Activated CD4-positive, alpha-beta memory T cell treated with anti-CD3 and anti-CD28 coated beads for 36 hours (primary cell): ENCODE results near the gene RREB1. TPM values are rescaled to one million over a fixed set of nuclear protein-coding genes. Genes with fewer than 3 reads are reported as not detected.

Experiments
- CTCF ChIA-PET: fragments of 350-600 bp; sonication (Branson Sonifier 250); formaldehyde crosslinking; loops from one replicate; lab custom pipeline; 2021; ENCODE audit warnings: antibody characterized with exemption, inconsistent platforms; lab: Charles Lee
- POLR2A ChIA-PET: fragments of 350-600 bp; sonication (Branson Sonifier 250); formaldehyde crosslinking; loops from one replicate; lab custom pipeline; 2021; ENCODE audit warnings: antibody characterized with exemption; lab: Charles Lee
- DNase-seq: peaks from one replicate; pipeline ENCODE4 v3.0.0-alpha.2; 2020
- H3K27ac Mint-ChIP-seq: one replicate; pipeline ENCODE4 v1.8.0; 2021; ENCODE audit warnings: mixed read lengths
- H3K27me3 Mint-ChIP-seq: one replicate; pipeline ENCODE4 v1.8.0; 2021; ENCODE audit warnings: mixed read lengths
- H3K36me3 Mint-ChIP-seq: one replicate; pipeline ENCODE4 v1.8.0; 2021; ENCODE audit warnings: mixed read lengths
- H3K4me1 Mint-ChIP-seq: one replicate; pipeline ENCODE4 v1.8.0; 2021; ENCODE audit warnings: low read depth, mixed read lengths
- H3K4me3 Mint-ChIP-seq: one replicate; pipeline ENCODE4 v1.8.0; 2021; ENCODE audit warnings: mild to moderate bottlenecking, mixed read lengths
- H3K9me3 Mint-ChIP-seq: one replicate; pipeline ENCODE4 v1.8.0; 2021; ENCODE audit warnings: mixed read lengths
- intact Hi-C: fragments of 100-400 bp; cut with micrococcal nuclease; formaldehyde crosslinking; loops from one replicate; pipeline ENCODE4 v1.15.1; 2023
- total RNA-seq, 2 experiments: library from RNA; stranded (reverse); gene quantifications; one replicate each; pipeline ENCODE4 v1.2.3, GENCODE V29; 2021

Gene RREB1
- total RNA-seq, 2 experiments from 2014 or later: 13.0 to 13.5 TPM

DNA sequence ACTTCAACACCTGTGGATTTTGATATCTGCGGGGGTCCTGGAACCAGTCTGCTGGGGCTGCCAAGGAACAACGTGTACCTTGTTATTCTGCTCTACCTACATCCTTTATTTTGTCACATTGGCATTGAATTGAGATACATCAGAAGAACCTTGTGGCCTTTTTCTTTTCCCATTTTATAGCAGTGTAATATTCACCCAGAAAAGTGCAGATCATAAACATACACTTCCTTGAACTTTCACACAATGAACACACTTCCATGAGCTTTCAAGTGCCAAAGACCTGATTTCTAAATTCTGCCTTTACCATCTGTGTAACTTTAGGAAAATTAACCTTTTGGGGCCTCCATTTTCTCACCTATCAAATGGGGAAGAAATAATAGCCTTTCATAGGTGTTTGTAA, 29.9 kb upstream of the RREB1 start:
- no peaks in the 10 kb centered on the region for H3K36me3 Mint-ChIP-seq

DNA sequence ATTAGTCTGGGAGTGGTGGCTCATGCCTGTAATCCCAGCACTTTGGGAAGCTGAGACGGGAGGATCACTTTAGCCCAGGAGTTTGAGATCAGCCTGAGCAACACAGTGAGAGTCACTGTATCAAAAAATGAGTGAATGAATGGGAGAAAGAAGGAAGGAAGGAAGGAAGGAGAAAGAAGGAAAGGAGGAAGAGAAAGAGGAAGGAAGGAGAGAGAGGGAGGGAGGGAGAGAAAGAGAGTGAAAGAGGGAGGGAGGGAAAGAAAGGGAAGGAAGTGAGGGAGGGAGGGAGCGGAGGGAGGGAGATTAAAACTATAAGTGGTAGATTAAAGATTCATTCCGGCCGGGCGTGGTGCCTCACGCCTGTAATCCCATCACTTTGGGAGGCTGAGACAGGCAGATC, 28.9 kb upstream of the RREB1 start:
- ChIA-PET CTCF (no interaction called here), POLR2A (no interaction called here)
- H3K27ac Mint-ChIP-seq: no peak overlapping the region
- intact Hi-C loops: no loop called here
- peaks cover 15% of the 10 kb centered on the region for H3K27me3 Mint-ChIP-seq
- H3K4me3 Mint-ChIP-seq: no peak overlapping the region
- no peak for DNase-seq
- no peaks in the 10 kb centered on the region for H3K9me3 Mint-ChIP-seq
- peaks cover 5% of the 10 kb centered on the region for H3K4me1 Mint-ChIP-seq
- no peaks in the 10 kb centered on the region for H3K36me3 Mint-ChIP-seq

More for the DNA sequence above, 29.9 kb upstream of the RREB1 start:
- Mint-ChIP-seq H3K4me3 (no peak overlapping the region), H3K4me1 (peaks cover 14% of the 10 kb centered on the region), H3K9me3 (no peaks in the 10 kb centered on the region), H3K27ac (no peak overlapping the region), H3K27me3 (peaks cover 15% of the 10 kb centered on the region)
- intact Hi-C loops: no loop called here
- DNase-seq: no peak
- ChIA-PET CTCF (interaction anchor here (1.5 kb wide), 1 partner anchor 9 kb away, joined by 5 read pairs; no protein-coding TSS in a partner anchor), POLR2A (no interaction called here)

DNA sequence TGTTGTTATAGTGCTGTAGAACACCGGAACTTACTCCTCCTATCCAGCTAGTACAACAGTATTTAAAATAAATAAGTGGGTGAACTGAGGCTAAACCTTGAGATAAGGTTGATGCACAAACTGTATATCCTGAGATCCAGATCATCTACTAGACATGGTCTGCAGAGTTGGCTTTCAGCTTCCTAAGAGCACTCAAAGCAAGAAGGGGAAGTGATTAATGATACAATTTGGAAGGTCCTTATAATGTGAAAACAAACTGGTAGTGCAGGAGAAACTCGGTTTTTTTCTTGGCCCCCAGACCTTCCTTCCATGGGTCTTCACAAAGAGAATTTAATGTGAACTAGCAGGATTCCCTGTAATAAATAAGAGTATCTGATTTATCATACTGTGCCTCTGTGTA, 27.4 kb upstream of the RREB1 start:
- H3K9me3 Mint-ChIP-seq: no peaks in the 10 kb centered on the region
- DNase-seq: no peak
- peaks cover 1% of the 10 kb centered on the region for H3K36me3 Mint-ChIP-seq
- H3K4me3 Mint-ChIP-seq: no peak overlapping the region
- no peak overlapping the region for H3K27ac Mint-ChIP-seq
- no peaks in the 10 kb centered on the region for H3K4me1 Mint-ChIP-seq
- peaks cover 17% of the 10 kb centered on the region for H3K27me3 Mint-ChIP-seq
- intact Hi-C loops: no loop called here
- CTCF ChIA-PET: no interaction called here
- POLR2A ChIA-PET: no interaction called here

DNA sequence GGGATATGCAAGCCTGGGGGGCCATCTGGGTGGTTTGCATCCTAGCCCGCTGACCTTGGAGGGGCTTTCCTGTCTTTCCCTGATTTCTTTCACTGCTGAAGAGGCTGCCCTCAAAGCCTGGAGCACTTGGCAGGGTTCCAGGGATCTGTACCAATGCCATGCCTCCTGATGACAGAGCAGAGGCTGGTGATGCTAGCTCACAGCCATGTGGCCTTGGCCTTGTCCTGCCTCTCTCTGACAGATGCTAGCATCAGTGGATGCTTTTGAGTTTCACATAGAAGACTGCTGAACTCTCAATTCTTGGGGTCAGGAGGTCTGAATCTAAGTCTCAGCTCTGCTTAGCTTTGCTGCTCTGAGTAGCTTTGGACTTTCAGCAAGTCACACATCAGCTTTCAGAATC, 21.9 kb upstream of the RREB1 start:
- Mint-ChIP-seq H3K9me3 (no peaks in the 10 kb centered on the region), H3K27me3 (peaks cover 5% of the 10 kb centered on the region), H3K4me3 (no peak overlapping the region), H3K4me1 (peaks cover 28% of the 10 kb centered on the region), H3K27ac (no peak overlapping the region), H3K36me3 (peaks cover 1% of the 10 kb centered on the region)
- ChIA-PET CTCF (interaction anchor here (0.8 to 2.1 kb wide), 7 partner anchors 9 to 409 kb away, joined by 3 to 8 read pairs (median 3); no protein-coding TSS in a partner anchor), POLR2A (interaction anchor here (2.6 to 3.1 kb wide), 3 partner anchors 12 to 24 kb away, joined by 9 to 17 read pairs (median 13); partner anchors contain the start of gene RREB1)
- intact Hi-C loops: loop anchor here (2.0 kb wide), 3 partner anchors 167 to 401 kb away; no protein-coding TSS in a partner anchor
- peak; percentile 22 for DNase-seq

DNA sequence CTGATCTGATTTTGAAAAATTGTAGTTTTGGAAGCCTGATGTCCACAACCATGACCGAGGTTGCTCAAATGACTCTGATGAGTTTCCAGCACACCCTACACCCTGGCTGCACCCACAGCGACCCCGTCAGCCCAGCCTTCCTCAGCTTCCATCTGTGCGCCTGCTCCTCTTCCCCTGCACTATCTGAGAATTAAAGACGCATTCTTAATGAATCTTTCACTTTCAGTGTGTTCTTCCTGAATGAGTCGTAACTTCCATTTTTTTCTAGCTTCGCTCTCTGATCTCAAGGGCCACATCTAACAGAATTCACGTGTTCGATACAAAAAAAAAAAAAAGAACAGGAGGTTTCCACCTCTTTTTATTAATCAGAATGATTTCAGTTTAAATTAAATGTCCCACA, 21.3 kb upstream of the RREB1 start:
- H3K4me1 Mint-ChIP-seq: peaks cover 28% of the 10 kb centered on the region
- H3K36me3 Mint-ChIP-seq: peaks cover 1% of the 10 kb centered on the region
- intact Hi-C loops: loop anchor here (2.0 kb wide), 3 partner anchors 168 to 402 kb away; no protein-coding TSS in a partner anchor
- DNase-seq: peak; percentile 57
- H3K27me3 Mint-ChIP-seq: peaks cover 5% of the 10 kb centered on the region
- no peak overlapping the region for H3K27ac Mint-ChIP-seq
- no peaks in the 10 kb centered on the region for H3K9me3 Mint-ChIP-seq
- ChIA-PET CTCF (interaction anchor here (0.6 to 2.1 kb wide), 14 partner anchors 9 to 410 kb away, joined by 3 to 8 read pairs (median 4); no protein-coding TSS in a partner anchor), POLR2A (interaction anchor here (1.4 to 3.1 kb wide), 5 partner anchors 13 to 67 kb away, joined by 3 to 17 read pairs (median 9); partner anchors contain the start of gene RREB1)
- peak overlapping the region; percentile 21 for H3K4me3 Mint-ChIP-seq

- CTCF ChIA-PET: interaction anchor here (0.6 to 2.1 kb wide), 16 partner anchors 9 to 410 kb away, joined by 3 to 8 read pairs (median 4); partner anchors contain the start of gene RREB1
- Mint-ChIP-seq H3K4me1 (peaks cover 28% of the 10 kb centered on the region), H3K27ac (no peak overlapping the region), H3K27me3 (peaks cover 4% of the 10 kb centered on the region), H3K36me3 (peaks cover 1% of the 10 kb centered on the region), H3K9me3 (no peaks in the 10 kb centered on the region), H3K4me3 (peak overlapping the region; percentile 21)
- intact Hi-C loops: loop anchor here (1.0 to 2.0 kb wide), 5 partner anchors 13 to 402 kb away; partner anchors contain the start of gene RREB1
- POLR2A ChIA-PET: interaction anchor here (1.4 to 3.1 kb wide), 5 partner anchors 13 to 67 kb away, joined by 3 to 17 read pairs (median 9); partner anchors contain the start of gene RREB1
- no peak for DNase-seq
Observed at GRCh38 chr6:7087066-7087465, 20.7 kb upstream of the RREB1 start.

- DNase-seq: peak; percentile 68
- Mint-ChIP-seq H3K4me1 (peaks cover 28% of the 10 kb centered on the region), H3K36me3 (peaks cover 1% of the 10 kb centered on the region), H3K9me3 (no peaks in the 10 kb centered on the region), H3K27ac (no peak overlapping the region), H3K4me3 (peak overlapping the region; percentile 21), H3K27me3 (peaks cover 4% of the 10 kb centered on the region)
- CTCF ChIA-PET: interaction anchor here (1.0 to 2.1 kb wide), 13 partner anchors 9 to 411 kb away, joined by 3 to 8 read pairs (median 6); partner anchors contain the start of gene RREB1
- POLR2A ChIA-PET: interaction anchor here (1.4 to 3.1 kb wide), 5 partner anchors 14 to 66 kb away, joined by 3 to 17 read pairs (median 9); partner anchors contain the start of gene RREB1
- intact Hi-C loops: loop anchor here (1.0 to 2.0 kb wide), 5 partner anchors 13 to 403 kb away; partner anchors contain the start of gene RREB1
Observed at GRCh38 chr6:7087491-7087979, 20.2 kb upstream of the RREB1 start.

DNA sequence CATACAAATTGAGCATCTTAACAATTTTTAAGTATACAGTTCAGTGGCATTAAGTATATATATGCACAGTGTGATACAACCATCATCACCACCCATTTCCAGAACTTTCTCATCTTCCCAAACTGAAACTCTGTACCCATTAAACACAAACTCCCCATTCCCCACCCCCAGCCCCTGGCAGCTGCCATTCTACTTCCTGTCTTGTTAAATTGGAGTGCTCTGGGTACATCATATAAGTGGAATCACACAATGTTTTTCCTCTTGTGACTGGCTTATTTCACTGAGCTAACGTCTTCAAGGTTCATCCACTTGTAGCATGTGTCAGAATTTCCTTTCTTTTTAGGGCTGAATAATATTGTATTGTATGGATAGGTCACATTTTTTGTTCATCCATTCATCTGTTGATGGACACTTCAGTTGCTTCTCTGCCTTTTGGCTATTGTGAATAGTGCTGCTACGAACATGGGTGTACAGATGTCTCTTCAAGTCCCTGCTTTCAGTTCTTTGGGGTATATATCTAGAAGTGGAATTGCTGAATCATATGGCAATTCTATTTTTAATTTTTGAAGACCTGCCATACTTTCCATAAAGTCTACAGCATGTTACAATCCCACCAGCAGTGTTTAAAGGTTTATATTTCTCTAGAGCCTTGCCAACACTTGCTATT, 19.6 kb upstream of the RREB1 start:
- no peak overlapping the region for H3K27ac Mint-ChIP-seq
- peak; percentile 36 for DNase-seq
- ChIA-PET POLR2A (interaction anchor here (1.4 to 3.1 kb wide), 5 partner anchors 14 to 66 kb away, joined by 3 to 17 read pairs (median 9); partner anchors contain the start of gene RREB1), CTCF (interaction anchor here (1.0 to 2.1 kb wide), 8 partner anchors 15 to 411 kb away, joined by 3 to 8 read pairs (median 6); partner anchors contain the start of gene RREB1)
- H3K36me3 Mint-ChIP-seq: peaks cover 1% of the 10 kb centered on the region
- H3K27me3 Mint-ChIP-seq: peaks cover 4% of the 10 kb centered on the region
- H3K4me1 Mint-ChIP-seq: peaks cover 28% of the 10 kb centered on the region
- intact Hi-C loops: no loop called here
- no peak overlapping the region for H3K4me3 Mint-ChIP-seq
- no peaks in the 10 kb centered on the region for H3K9me3 Mint-ChIP-seq

DNA sequence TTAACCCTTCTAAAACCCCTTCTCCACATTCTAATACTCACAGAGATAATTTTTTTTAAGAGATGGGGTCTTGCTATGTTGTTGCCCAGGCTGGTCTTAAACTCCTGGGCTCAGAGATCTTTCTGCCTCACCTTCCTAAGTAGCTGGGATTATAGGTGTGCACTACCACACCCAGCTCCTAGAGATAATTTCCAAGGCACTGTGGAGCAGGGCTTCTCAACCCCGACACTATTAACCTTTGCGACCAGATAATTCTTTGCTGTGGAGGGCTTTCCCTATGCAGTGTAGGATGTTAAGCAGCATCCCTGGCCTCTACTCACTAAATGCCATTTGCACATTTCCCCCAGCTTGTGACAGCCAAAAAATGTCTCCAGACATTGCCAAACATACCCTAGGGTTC, 8.8 kb upstream of the RREB1 start:
- CTCF ChIA-PET: interaction anchor here (1.0 kb wide), 1 partner anchor 340 kb away, joined by 3 read pairs; no protein-coding TSS in a partner anchor
- no peak for DNase-seq
- no peak overlapping the region for H3K4me3 Mint-ChIP-seq
- H3K27me3 Mint-ChIP-seq: peaks cover 3% of the 10 kb centered on the region
- no peaks in the 10 kb centered on the region for H3K9me3 Mint-ChIP-seq
- H3K27ac Mint-ChIP-seq: no peak overlapping the region
- H3K4me1 Mint-ChIP-seq: no peaks in the 10 kb centered on the region
- H3K36me3 Mint-ChIP-seq: no peaks in the 10 kb centered on the region
- POLR2A ChIA-PET: no interaction called here
- intact Hi-C loops: no loop called here

DNA sequence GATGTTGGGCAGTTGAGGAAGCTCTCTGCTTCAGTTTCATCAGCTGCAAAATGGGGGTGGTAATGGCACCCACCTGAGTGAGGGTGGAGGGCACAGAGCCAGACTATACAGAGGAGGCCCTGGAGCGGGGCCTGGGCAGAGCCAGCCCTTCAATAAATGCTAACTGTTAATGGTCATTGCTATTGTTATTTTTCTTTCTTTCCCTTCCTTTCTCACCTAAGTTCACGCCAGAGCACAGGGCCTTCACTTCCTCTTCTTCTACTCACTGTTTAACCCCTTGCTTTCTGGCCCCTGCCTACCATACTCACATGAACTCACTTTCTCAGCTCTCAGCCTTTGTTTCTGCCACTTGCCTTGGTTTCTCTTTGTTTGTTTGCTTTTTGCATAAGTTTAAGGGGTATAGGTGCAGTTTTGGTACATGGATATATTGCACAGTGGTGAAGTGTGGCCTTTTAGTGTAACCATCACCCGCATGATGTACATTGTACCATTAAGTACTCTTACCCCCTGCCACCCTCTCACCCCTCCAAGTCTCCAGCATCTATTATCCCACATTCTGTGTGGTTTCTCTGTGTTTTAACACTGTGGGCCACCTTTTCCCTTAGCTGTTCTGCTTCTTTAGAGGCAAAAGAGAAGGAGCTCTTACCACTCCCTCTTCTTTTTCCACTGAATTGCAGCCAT, 7.5 kb upstream of the RREB1 start:
- Mint-ChIP-seq H3K9me3 (no peaks in the 10 kb centered on the region), H3K4me3 (no peak overlapping the region), H3K27ac (no peak overlapping the region), H3K4me1 (no peaks in the 10 kb centered on the region), H3K27me3 (peaks cover 3% of the 10 kb centered on the region), H3K36me3 (no peaks in the 10 kb centered on the region)
- ChIA-PET POLR2A (no interaction called here), CTCF (no interaction called here)
- no peak for DNase-seq
- intact Hi-C loops: no loop called here

DNA sequence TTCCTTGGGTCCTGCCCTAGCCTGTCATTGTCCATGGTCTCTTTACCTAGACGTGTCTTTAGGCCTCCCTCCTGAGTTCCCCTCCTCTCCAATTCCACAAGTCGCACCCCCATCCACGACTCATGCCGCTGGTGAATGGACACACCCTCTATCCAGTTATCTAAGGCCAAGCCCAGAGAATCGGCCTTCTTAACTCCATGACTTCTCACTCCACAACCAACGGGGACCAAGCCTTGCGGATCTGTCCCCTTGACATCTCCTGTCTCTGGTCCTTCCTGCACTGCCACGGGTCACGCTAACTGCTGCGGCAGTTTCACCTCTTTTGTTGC, 7.0 kb upstream of the RREB1 start:
- Mint-ChIP-seq H3K27ac (no peak overlapping the region), H3K36me3 (no peaks in the 10 kb centered on the region), H3K4me3 (no peak overlapping the region), H3K9me3 (no peaks in the 10 kb centered on the region), H3K4me1 (no peaks in the 10 kb centered on the region), H3K27me3 (peaks cover 3% of the 10 kb centered on the region)
- CTCF ChIA-PET: no interaction called here
- POLR2A ChIA-PET: no interaction called here
- intact Hi-C loops: no loop called here
- DNase-seq: no peak
